Endothelial cell of umbilical vein (primary cell): ENCODE data around the gene RBP5.

Experiments
- EZH2 ChIP-seq: IDR thresholded peaks from 2 replicates; pipeline ENCODE4 v1.6.1; 2012; ENCODE audit warnings: borderline replicate concordance, low read depth, mild to moderate bottlenecking, moderate library complexity, low read length, inconsistent platforms; ENCODE audit not compliant: severe bottlenecking
- GATA2 ChIP-seq: IDR thresholded peaks from 2 replicates; pipeline ENCODE4 v1.7.0; 2011; ENCODE audit warnings: low read depth, mild to moderate bottlenecking, moderate library complexity, mixed read lengths, low read length; ENCODE audit not compliant: insufficient read length, insufficient read depth
- JUN ChIP-seq: IDR thresholded peaks from 2 replicates; pipeline ENCODE4 v1.6.1; 2011; ENCODE audit warnings: borderline replicate concordance, low read depth; ENCODE audit not compliant: insufficient read length, insufficient read depth
- POLR2A ChIP-seq: IDR thresholded peaks from 2 replicates; pipeline ENCODE4 v1.6.1; 2012; ENCODE audit warnings: low read depth, mild to moderate bottlenecking, control low read depth, low read length
- TF ChIP-seq, protein P1 (sequence below), 2 donors: IDR thresholded peaks; 1 replicate in 1 of 2; 2 replicates in 1 of 2; pipeline ENCODE4 v1.5.1; 2011; ENCODE audit warnings: low read length in 2 of 2, mild to moderate bottlenecking in 2 of 2, moderate library complexity in 2 of 2, control low read depth in 1 of 2, inconsistent platforms in 1 of 2, low read depth in 1 of 2; ENCODE audit not compliant: insufficient read depth in 1 of 2; ENCODE audit errors: extremely low read depth in 1 of 2

DNA sequence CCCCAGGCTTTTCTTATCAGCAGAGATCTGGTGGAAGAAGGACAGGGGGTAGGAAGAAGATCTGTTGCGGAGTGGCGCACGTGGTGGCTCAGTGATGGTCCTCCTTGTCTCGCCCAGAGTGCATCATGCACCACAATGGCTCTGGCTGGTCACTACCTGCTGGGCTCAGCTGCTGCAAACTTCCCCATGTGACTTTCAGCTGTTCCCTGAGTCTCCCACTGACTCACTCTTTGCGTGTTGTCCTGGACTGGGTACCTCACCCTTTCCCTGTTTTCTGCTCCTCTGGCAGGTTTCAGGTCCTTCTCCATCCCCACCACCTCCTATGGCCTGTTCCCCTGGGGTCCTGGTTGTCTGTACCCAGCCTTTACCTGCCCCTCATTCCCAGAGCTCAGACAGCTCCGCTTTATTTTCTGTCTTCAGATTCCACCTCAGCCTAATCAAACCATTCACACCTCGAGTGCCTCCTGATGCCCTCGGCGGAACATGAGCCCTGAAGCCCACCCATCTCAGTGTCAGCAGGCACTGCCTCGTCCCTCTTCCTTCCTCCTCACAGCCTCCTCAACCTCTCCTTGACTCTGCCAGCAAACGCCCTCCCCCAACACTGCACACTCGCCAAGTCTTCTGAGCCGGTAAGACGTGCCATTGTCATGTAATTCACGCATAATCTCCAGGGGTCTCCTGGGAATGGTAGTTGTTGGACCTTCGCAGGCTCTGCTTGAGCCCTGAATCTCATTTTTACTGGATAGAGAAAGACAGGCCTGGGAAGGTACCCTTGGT, 38.3 kb downstream of the RBP5 start:
- TF ChIP-seq, protein P1, sequence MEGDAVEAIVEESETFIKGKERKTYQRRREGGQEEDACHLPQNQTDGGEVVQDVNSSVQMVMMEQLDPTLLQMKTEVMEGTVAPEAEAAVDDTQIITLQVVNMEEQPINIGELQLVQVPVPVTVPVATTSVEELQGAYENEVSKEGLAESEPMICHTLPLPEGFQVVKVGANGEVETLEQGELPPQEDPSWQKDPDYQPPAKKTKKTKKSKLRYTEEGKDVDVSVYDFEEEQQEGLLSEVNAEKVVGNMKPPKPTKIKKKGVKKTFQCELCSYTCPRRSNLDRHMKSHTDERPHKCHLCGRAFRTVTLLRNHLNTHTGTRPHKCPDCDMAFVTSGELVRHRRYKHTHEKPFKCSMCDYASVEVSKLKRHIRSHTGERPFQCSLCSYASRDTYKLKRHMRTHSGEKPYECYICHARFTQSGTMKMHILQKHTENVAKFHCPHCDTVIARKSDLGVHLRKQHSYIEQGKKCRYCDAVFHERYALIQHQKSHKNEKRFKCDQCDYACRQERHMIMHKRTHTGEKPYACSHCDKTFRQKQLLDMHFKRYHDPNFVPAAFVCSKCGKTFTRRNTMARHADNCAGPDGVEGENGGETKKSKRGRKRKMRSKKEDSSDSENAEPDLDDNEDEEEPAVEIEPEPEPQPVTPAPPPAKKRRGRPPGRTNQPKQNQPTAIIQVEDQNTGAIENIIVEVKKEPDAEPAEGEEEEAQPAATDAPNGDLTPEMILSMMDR (IDR thresholded peaks at IDR 0.05; ENCODE audit: extremely low read depth in 1 of 2, insufficient read depth in 1 of 2, low read depth in 1 of 2, low read length in 2 of 2) = no peak
- TF ChIP-seq POLR2A (no peak), JUN (no peak), EZH2 (no peak), GATA2 (no peak)
